Measurements from ENCODE around the gene SLC25A19.

DNA sequence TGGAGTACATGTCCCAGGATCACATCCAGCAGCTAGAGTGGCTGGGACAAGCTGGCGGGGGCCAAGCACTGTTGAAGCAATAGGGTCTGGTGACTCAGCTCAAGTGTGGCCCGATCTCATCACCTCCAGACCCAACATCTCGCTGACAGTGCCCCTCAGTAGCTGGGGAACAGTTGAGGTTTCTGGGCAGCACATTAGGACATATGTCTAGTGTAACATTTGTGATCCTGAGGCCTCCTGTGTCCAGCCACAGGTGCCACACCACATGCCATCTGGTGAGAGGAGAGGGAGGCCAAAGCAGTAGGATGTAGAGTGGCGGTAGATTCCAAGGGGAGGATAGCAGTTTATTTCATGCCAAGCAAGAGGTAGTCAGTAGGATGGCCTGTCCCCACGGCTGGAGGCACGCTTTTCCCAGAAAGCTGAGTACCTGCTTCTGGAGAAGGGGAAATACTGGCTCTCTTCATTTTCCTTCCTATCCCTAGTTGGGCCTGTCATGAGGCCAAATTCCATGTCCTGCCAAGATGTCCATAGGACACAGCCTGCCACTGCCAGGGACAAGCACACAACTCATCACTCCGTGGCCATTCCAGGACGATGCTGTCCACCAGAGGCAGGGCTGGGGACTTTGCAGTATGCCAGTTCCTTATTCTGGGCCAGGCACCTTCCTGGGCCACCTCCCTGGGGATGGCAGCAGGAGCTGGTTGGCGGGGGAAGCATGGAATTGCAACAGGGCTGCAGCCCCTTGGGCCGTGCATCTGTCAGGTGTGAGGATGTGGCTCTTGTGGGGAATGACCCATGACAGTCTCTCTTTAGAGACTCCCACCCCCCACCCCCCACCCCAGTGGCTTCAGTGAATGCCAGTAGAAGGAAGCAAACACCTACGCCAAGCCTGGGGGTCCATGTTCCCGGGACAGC lies 51.9 kb downstream of the SLC25A19 start:
- no peak for TF ChIP-seq ZNF114 (CRISPR knock-in tag; IDR thresholded peaks at IDR 0.05)
- TF ChIP-seq, protein P1, sequence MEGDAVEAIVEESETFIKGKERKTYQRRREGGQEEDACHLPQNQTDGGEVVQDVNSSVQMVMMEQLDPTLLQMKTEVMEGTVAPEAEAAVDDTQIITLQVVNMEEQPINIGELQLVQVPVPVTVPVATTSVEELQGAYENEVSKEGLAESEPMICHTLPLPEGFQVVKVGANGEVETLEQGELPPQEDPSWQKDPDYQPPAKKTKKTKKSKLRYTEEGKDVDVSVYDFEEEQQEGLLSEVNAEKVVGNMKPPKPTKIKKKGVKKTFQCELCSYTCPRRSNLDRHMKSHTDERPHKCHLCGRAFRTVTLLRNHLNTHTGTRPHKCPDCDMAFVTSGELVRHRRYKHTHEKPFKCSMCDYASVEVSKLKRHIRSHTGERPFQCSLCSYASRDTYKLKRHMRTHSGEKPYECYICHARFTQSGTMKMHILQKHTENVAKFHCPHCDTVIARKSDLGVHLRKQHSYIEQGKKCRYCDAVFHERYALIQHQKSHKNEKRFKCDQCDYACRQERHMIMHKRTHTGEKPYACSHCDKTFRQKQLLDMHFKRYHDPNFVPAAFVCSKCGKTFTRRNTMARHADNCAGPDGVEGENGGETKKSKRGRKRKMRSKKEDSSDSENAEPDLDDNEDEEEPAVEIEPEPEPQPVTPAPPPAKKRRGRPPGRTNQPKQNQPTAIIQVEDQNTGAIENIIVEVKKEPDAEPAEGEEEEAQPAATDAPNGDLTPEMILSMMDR (conservative IDR thresholded peaks at IDR 0.05; ENCODE audit: low read depth in 2 of 2), result no peak

Data from GM23338 (cell line).